ENCODE measurements around the gene HNRNPM. TPM values are rescaled to one million over a fixed set of nuclear protein-coding genes. Genes with fewer than 3 reads are reported as not detected.
"Not testable (repeated sequence)": the region's sequence is repeated elsewhere in the genome, so short reads cannot be mapped to it uniquely, and the experiment has no call there.

Gene HNRNPM
- total RNA-seq, 1 donor from 2014 or later = 320 TPM

GRCh38 chr19:8413629-8413995, 31.2 kb upstream of the HNRNPM start:
- peaks cover 3% of the 10 kb centered on the region for H3K4me1 Mint-ChIP-seq (ENCODE audit: low read depth)
- H3K27ac Mint-ChIP-seq = no peak overlapping the region
- peak overlapping the region; percentile 72 for H3K4me3 Mint-ChIP-seq (ENCODE audit: low read depth)
- DNase-seq (ENCODE audit: low spot score, unreplicated experiment) = no peak
- TF ChIP-seq, protein P1, sequence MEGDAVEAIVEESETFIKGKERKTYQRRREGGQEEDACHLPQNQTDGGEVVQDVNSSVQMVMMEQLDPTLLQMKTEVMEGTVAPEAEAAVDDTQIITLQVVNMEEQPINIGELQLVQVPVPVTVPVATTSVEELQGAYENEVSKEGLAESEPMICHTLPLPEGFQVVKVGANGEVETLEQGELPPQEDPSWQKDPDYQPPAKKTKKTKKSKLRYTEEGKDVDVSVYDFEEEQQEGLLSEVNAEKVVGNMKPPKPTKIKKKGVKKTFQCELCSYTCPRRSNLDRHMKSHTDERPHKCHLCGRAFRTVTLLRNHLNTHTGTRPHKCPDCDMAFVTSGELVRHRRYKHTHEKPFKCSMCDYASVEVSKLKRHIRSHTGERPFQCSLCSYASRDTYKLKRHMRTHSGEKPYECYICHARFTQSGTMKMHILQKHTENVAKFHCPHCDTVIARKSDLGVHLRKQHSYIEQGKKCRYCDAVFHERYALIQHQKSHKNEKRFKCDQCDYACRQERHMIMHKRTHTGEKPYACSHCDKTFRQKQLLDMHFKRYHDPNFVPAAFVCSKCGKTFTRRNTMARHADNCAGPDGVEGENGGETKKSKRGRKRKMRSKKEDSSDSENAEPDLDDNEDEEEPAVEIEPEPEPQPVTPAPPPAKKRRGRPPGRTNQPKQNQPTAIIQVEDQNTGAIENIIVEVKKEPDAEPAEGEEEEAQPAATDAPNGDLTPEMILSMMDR (IDR thresholded peaks at IDR 0.05; ENCODE audit: unreplicated experiment) = no peak
- no peaks in the 10 kb centered on the region for H3K9me3 Mint-ChIP-seq (ENCODE audit: low read depth)
- H3K36me3 Mint-ChIP-seq (ENCODE audit: insufficient read depth) = no peaks in the 10 kb centered on the region
- peaks cover 2% of the 10 kb centered on the region for H3K27me3 Mint-ChIP-seq

DNA sequence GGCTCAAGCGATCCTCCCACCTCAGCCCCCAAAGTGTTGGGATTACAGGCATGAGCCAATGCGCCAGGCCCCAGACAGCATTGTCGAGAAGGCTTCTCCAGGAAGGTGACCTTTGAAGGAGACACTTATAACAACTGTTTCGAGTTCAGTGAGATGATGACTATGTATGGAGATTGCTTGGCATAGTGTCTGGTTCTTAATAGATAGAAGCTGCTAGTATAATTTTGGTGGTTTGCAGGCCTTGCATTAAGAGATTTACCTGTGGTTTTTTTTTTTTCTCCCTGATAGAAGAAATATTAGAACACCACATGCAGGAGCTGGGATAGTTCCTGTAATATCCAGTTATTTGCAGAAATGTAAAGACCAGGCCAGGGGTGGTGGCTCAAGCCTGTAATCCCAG, 28.0 kb upstream of the HNRNPM start:
- H3K27me3 Mint-ChIP-seq = peaks cover 2% of the 10 kb centered on the region
- H3K36me3 Mint-ChIP-seq (ENCODE audit: insufficient read depth) = no peaks in the 10 kb centered on the region
- no peaks in the 10 kb centered on the region for H3K9me3 Mint-ChIP-seq (ENCODE audit: low read depth)
- H3K27ac Mint-ChIP-seq = no peak overlapping the region
- H3K4me1 Mint-ChIP-seq (ENCODE audit: low read depth) = peaks cover 3% of the 10 kb centered on the region
- TF ChIP-seq, protein P1 (IDR thresholded peaks at IDR 0.05; ENCODE audit: unreplicated experiment) = no peak
- no peak for DNase-seq (ENCODE audit: low spot score, unreplicated experiment)
- no peak overlapping the region for H3K4me3 Mint-ChIP-seq (ENCODE audit: low read depth)

- H3K4me1 Mint-ChIP-seq (ENCODE audit: low read depth) = peaks cover 13% of the 10 kb centered on the region
- no peaks in the 10 kb centered on the region for H3K9me3 Mint-ChIP-seq (ENCODE audit: low read depth)
- TF ChIP-seq, protein P1 (IDR thresholded peaks at IDR 0.05; ENCODE audit: unreplicated experiment) = no peak
- H3K4me3 Mint-ChIP-seq (ENCODE audit: low read depth) = no peak overlapping the region
- peak overlapping the region; percentile 33 for H3K27ac Mint-ChIP-seq
- H3K27me3 Mint-ChIP-seq = no peaks in the 10 kb centered on the region
- peaks cover 1% of the 10 kb centered on the region for H3K36me3 Mint-ChIP-seq (ENCODE audit: insufficient read depth)
- DNase-seq (ENCODE audit: low spot score, unreplicated experiment) = no peak
Measured at GRCh38 chr19:8421484-8422461, 23.0 kb upstream of the HNRNPM start.

DNA sequence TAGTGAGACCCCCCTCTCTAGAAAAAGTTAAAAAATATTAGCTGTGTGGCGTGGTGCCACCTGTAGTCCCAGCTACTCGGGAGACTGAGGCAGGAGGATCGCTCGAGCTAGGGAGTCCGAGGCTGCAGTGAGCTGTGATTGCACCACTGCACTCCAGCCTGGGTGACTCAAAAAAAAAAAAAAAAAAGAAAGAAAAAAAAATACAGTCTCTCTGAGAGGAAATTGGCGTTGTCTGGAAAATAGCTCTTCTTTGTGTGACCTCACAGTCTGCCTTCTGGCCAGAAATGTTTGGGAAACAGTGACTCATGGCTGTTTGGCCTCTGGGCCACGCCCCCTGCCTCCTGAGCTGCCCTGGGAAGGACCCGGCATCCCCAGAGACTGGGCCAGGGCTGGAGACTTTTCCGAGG, 21.0 kb upstream of the HNRNPM start:
- peaks cover 3% of the 10 kb centered on the region for H3K36me3 Mint-ChIP-seq (ENCODE audit: insufficient read depth)

DNA sequence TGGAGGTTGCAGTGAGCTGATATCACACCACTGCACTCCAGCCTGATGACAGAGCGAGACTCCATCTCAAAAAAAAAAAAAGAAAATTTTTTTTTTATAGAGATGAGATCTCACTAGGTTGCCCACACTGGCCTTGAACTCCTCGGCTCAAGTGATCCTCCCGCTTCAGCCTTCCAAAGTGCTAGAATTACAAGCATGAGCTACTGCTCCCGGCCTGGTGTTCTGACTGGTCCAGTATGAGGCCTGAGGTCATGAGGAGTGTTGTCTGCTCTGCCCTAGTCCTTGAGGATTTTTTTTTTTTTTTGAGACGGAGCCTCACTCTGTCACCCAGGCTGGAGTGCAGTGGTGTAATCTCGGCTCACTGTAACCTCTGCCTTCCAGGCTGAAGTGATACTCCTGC, 19.4 kb upstream of the HNRNPM start:
- H3K36me3 Mint-ChIP-seq (ENCODE audit: insufficient read depth); H3K27me3 Mint-ChIP-seq; H3K27ac Mint-ChIP-seq; DNase-seq (ENCODE audit: low spot score, unreplicated experiment); H3K9me3 Mint-ChIP-seq (ENCODE audit: low read depth); H3K4me3 Mint-ChIP-seq (ENCODE audit: low read depth): not testable (repeated sequence)
- peaks cover 11% of the 10 kb centered on the region for H3K4me1 Mint-ChIP-seq (ENCODE audit: low read depth)

More for the DNA sequence above, 21.0 kb upstream of the HNRNPM start:
- DNase-seq (ENCODE audit: low spot score, unreplicated experiment) = peak; percentile 25
- H3K4me3 Mint-ChIP-seq (ENCODE audit: low read depth) = no peak overlapping the region
- H3K27me3 Mint-ChIP-seq = no peaks in the 10 kb centered on the region
- TF ChIP-seq, protein P1 (IDR thresholded peaks at IDR 0.05; ENCODE audit: unreplicated experiment) = no peak
- peak overlapping the region; percentile 90 for H3K27ac Mint-ChIP-seq
- no peaks in the 10 kb centered on the region for H3K9me3 Mint-ChIP-seq (ENCODE audit: low read depth)
- H3K4me1 Mint-ChIP-seq (ENCODE audit: low read depth) = peaks cover 11% of the 10 kb centered on the region

All from progenitor cell of endocrine pancreas (in vitro differentiated cells).